Mesenchymal stem cell (in vitro differentiated cells and primary cell): ENCODE measurements around the gene BFAR.

Source experiments
- DNase-seq: peaks from one replicate; pipeline ENCODE4 v3.0.0-alpha.2; 2013
- H2AFZ ChIP-seq: one replicate; pipeline ENCODE4 v1.6.1; 2013; ENCODE audit warnings: low read depth, mild to moderate bottlenecking, control low read depth, inconsistent platforms, low read length, moderate library complexity
- H2AK5ac ChIP-seq: 2 replicates; pipeline ENCODE4 v1.6.1; 2013; ENCODE audit warnings: low read length, moderate library complexity, mild to moderate bottlenecking, inconsistent platforms; ENCODE audit not compliant: severe bottlenecking
- H2BK120ac ChIP-seq: one replicate; pipeline ENCODE4 v1.6.1; 2013; ENCODE audit warnings: low read depth, mild to moderate bottlenecking, inconsistent platforms, low read length, moderate library complexity
- H2BK12ac ChIP-seq, 2 experiments: one replicate each; pipeline ENCODE4 v1.6.1; 2013; ENCODE audit warnings: inconsistent platforms in 2 of 2, low read length in 2 of 2, mild to moderate bottlenecking in 2 of 2, moderate library complexity in 2 of 2, control low read depth in 1 of 2
- H2BK15ac ChIP-seq: one replicate; pipeline ENCODE4 v1.6.1; 2013; ENCODE audit warnings: mild to moderate bottlenecking, low read depth, inconsistent platforms; ENCODE audit not compliant: poor library complexity, severe bottlenecking
- H2BK5ac ChIP-seq: 2 replicates; pipeline ENCODE4 v1.6.1; 2013; ENCODE audit warnings: low read depth, mild to moderate bottlenecking, low read length, control low read depth, inconsistent platforms; ENCODE audit not compliant: poor library complexity, severe bottlenecking
- H3K14ac ChIP-seq, 2 experiments: one replicate each; pipeline ENCODE4 v1.6.1; 2013; ENCODE audit warnings: inconsistent platforms in 2 of 2, low read length in 2 of 2, control low read depth in 1 of 2, mild to moderate bottlenecking in 1 of 2, moderate library complexity in 1 of 2
- H3K18ac ChIP-seq, 2 experiments: one replicate each; pipeline ENCODE4 v1.6.1; 2013; ENCODE audit warnings: inconsistent platforms in 2 of 2, low read length in 2 of 2, control low read depth in 1 of 2, low read depth in 1 of 2, mild to moderate bottlenecking in 1 of 2
- H3K23ac ChIP-seq, 2 experiments: one replicate each; pipeline ENCODE4 v1.6.1; 2013; ENCODE audit warnings: inconsistent platforms in 2 of 2, low read length in 2 of 2, mild to moderate bottlenecking in 2 of 2, moderate library complexity in 2 of 2, control low read depth in 1 of 2
- H3K27ac ChIP-seq: 2 replicates; pipeline ENCODE4 v1.5.1; 2013; ENCODE audit warnings: mild to moderate bottlenecking, moderate library complexity, low read length, control low read depth, inconsistent platforms; ENCODE audit not compliant: poor library complexity, severe bottlenecking
- H3K27me3 ChIP-seq, 2 experiments: 2 replicates each; pipeline versions ENCODE4 v1.6.1 to v1.7.0; 2013; ENCODE audit warnings: low read length in 2 of 2, mild to moderate bottlenecking in 2 of 2, moderate library complexity in 2 of 2, control low read depth in 1 of 2, inconsistent platforms in 1 of 2; ENCODE audit not compliant: control insufficient read depth in 1 of 2, insufficient read depth in 1 of 2
- H3K36me3 ChIP-seq, 2 experiments: 2 replicates each; pipeline versions ENCODE4 v1.6.1 to v1.7.0; 2013; ENCODE audit warnings: low read length in 2 of 2, control low read depth in 1 of 2, inconsistent platforms in 1 of 2, low read depth in 1 of 2, mild to moderate bottlenecking in 1 of 2; ENCODE audit not compliant: insufficient read depth in 2 of 2, control insufficient read depth in 1 of 2
- H3K4ac ChIP-seq, 2 experiments: one replicate each; pipeline ENCODE4 v1.6.1; 2013; ENCODE audit warnings: inconsistent platforms in 2 of 2, low read length in 2 of 2, mild to moderate bottlenecking in 2 of 2, moderate library complexity in 2 of 2, control low read depth in 1 of 2, low read depth in 1 of 2
- H3K4me1 ChIP-seq: 2 replicates; pipeline ENCODE4 v1.6.1; 2013; ENCODE audit warnings: low read depth, low read length, control low read depth; ENCODE audit not compliant: control insufficient read depth, insufficient read depth
- H3K4me2 ChIP-seq: 2 replicates; pipeline ENCODE4 v1.6.1; 2013; ENCODE audit warnings: low read length, mild to moderate bottlenecking, inconsistent platforms; ENCODE audit not compliant: poor library complexity, severe bottlenecking
- H3K4me3 ChIP-seq, 2 experiments: 2 replicates each; pipeline versions ENCODE4 v1.5.1 to v1.7.0; 2013; ENCODE audit warnings: low read length in 2 of 2, mild to moderate bottlenecking in 2 of 2, control low read depth in 1 of 2, low read depth in 1 of 2; ENCODE audit not compliant: insufficient read depth in 1 of 2
- H3K79me1 ChIP-seq: replicated peaks from 2 replicates; pipeline ENCODE4 v1.6.1; 2013; ENCODE audit warnings: mild to moderate bottlenecking, control low read depth, low read length, inconsistent platforms; ENCODE audit not compliant: poor library complexity, severe bottlenecking
- H3K9ac ChIP-seq: 2 replicates; pipeline ENCODE4 v1.7.0; 2013; ENCODE audit warnings: mild to moderate bottlenecking, low read length, moderate library complexity
- H3K9me3 ChIP-seq: 2 replicates; pipeline ENCODE4 v1.7.0; 2013; ENCODE audit warnings: mild to moderate bottlenecking, low read length; ENCODE audit not compliant: control insufficient read depth
- H4K8ac ChIP-seq: one replicate; pipeline ENCODE4 v1.6.1; 2013; ENCODE audit warnings: inconsistent platforms, mild to moderate bottlenecking, low read length, moderate library complexity
- H4K91ac ChIP-seq: one replicate; pipeline ENCODE4 v1.6.1; 2013; ENCODE audit warnings: mild to moderate bottlenecking, low read length, inconsistent platforms
- WGBS: methylation state at CpG from one replicate; pipeline ENCODE4 v1.1.7; 2013; ENCODE audit warnings: mixed read lengths; 5-methylcytosine and 5-hydroxymethylcytosine counted together

Gene BFAR

GRCh38 chr16:14641206-14641605 is 8.5 kb downstream of the BFAR start:
- H3K23ac ChIP-seq, result no peak overlapping the region
- no peak overlapping the region for H3K9ac ChIP-seq
- H2AK5ac ChIP-seq, result no peak overlapping the region
- no peak for DNase-seq
- H3K4ac ChIP-seq, result no peak overlapping the region
- H2BK15ac ChIP-seq, result no peak overlapping the region
- H2AFZ ChIP-seq, result no peak overlapping the region
- no peak overlapping the region for H3K4me3 ChIP-seq
- H3K27ac ChIP-seq, result no peak overlapping the region
- H2BK5ac ChIP-seq, result no peak overlapping the region
- H3K4me2 ChIP-seq, result no peak overlapping the region
- H3K9me3 ChIP-seq, result no peaks in the 10 kb centered on the region
- H3K4me1 ChIP-seq, result peaks cover 7% of the 10 kb centered on the region
- H3K36me3 ChIP-seq, result peaks cover 26 to 66% of the 10 kb centered on the region in 2 experiments
- no peak overlapping the region for H3K14ac ChIP-seq
- no peaks in the 10 kb centered on the region for H3K27me3 ChIP-seq
- no peak overlapping the region for H2BK12ac ChIP-seq
- no peak overlapping the region for H3K18ac ChIP-seq
- H4K91ac ChIP-seq, result no peak overlapping the region
- WGBS, result 95% methylated on average over 8 of the region's 8 CpGs
- H4K8ac ChIP-seq, result no peak overlapping the region
- peaks cover 9% of the 10 kb centered on the region for H3K79me1 ChIP-seq
- H2BK120ac ChIP-seq, result no peak overlapping the region

- Histone ChIP-seq H3K27me3 (no peaks in the 10 kb centered on the region), H2BK5ac (no peak overlapping the region), H3K9me3 (no peaks in the 10 kb centered on the region), H4K91ac (no peak overlapping the region), H2BK12ac (no peak overlapping the region), H3K79me1 (peaks cover 9% of the 10 kb centered on the region), H2AK5ac (no peak overlapping the region), H3K4ac (no peak overlapping the region), H3K23ac (no peak overlapping the region), H3K18ac (no peak overlapping the region), H4K8ac (no peak overlapping the region), H3K4me1 (peaks cover 7% of the 10 kb centered on the region), H3K27ac (no peak overlapping the region), H3K9ac (no peak overlapping the region), H2AFZ (no peak overlapping the region), H3K4me3 (no peak overlapping the region), H3K36me3 (peaks cover 33 to 72% of the 10 kb centered on the region in 2 experiments), H2BK15ac (no peak overlapping the region), H2BK120ac (no peak overlapping the region), H3K14ac (no peak overlapping the region), H3K4me2 (no peak overlapping the region)
- peak; percentile 5 for DNase-seq
- WGBS, result 93% methylated on average over 7 of the region's 7 CpGs
These were observed 9.2 kb downstream of the BFAR start for GRCh38 chr16:14641926-14642325.

- H3K9me3 ChIP-seq, result no peaks in the 10 kb centered on the region
- H3K9ac ChIP-seq, result no peak overlapping the region
- WGBS, result 97% methylated on average over 10 of the region's 10 CpGs
- no peak overlapping the region for H3K27ac ChIP-seq
- no peak overlapping the region for H2AFZ ChIP-seq
- H3K18ac ChIP-seq, result no peak overlapping the region
- H4K91ac ChIP-seq, result no peak overlapping the region
- no peak overlapping the region for H3K23ac ChIP-seq
- no peak overlapping the region for H2BK12ac ChIP-seq
- H3K4me3 ChIP-seq, result no peak overlapping the region
- no peak overlapping the region for H3K4me2 ChIP-seq
- H2AK5ac ChIP-seq, result no peak overlapping the region
- H3K36me3 ChIP-seq, result peaks cover 62 to 85% of the 10 kb centered on the region in 2 experiments
- H3K4me1 ChIP-seq, result no peaks in the 10 kb centered on the region
- H2BK120ac ChIP-seq, result no peak overlapping the region
- H3K4ac ChIP-seq, result no peak overlapping the region
- H3K79me1 ChIP-seq, result peaks cover 29% of the 10 kb centered on the region
- H2BK15ac ChIP-seq, result no peak overlapping the region
- H4K8ac ChIP-seq, result no peak overlapping the region
- no peak for DNase-seq
- H3K27me3 ChIP-seq, result no peaks in the 10 kb centered on the region
- H2BK5ac ChIP-seq, result no peak overlapping the region
- H3K14ac ChIP-seq, result no peak overlapping the region
These were observed 17.1 kb downstream of the BFAR start for GRCh38 chr16:14649816-14650215.

DNA sequence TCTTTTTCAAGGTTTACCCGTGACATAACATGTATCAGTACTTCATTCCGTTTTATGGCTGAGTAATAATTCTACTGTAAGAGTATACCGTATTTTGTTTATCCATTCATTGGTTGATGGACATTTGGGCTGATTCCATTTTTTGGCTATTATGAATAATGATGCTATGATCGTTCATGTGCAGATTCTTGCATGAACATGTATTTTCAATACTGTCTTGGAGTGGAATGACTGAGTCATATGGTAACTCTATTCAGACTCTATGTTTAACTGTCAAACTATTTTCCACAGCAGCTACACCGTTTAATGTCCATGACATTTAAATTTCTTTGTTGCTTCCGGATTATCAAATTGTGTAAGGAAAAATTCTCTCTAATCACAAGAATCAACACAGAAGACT is 17.9 kb downstream of the BFAR start:
- no peak overlapping the region for H3K14ac ChIP-seq
- no peak overlapping the region for H3K18ac ChIP-seq
- no peaks in the 10 kb centered on the region for H3K4me1 ChIP-seq
- no peak overlapping the region for H3K4me3 ChIP-seq
- no peak overlapping the region for H3K23ac ChIP-seq
- H3K9ac ChIP-seq, result no peak overlapping the region
- H2BK15ac ChIP-seq, result no peak overlapping the region
- H3K9me3 ChIP-seq, result no peaks in the 10 kb centered on the region
- WGBS, result 97% methylated on average over 6 of the region's 6 CpGs
- H2AK5ac ChIP-seq, result no peak overlapping the region
- H2BK120ac ChIP-seq, result no peak overlapping the region
- no peak overlapping the region for H2BK12ac ChIP-seq
- no peak overlapping the region for H3K4ac ChIP-seq
- H3K27me3 ChIP-seq, result no peaks in the 10 kb centered on the region
- H3K4me2 ChIP-seq, result no peak overlapping the region
- peaks cover 64 to 83% of the 10 kb centered on the region in 2 experiments for H3K36me3 ChIP-seq
- no peak overlapping the region for H4K91ac ChIP-seq
- no peak overlapping the region for H4K8ac ChIP-seq
- H3K27ac ChIP-seq, result no peak overlapping the region
- H2BK5ac ChIP-seq, result no peak overlapping the region
- H3K79me1 ChIP-seq, result peaks cover 30% of the 10 kb centered on the region
- no peak for DNase-seq
- H2AFZ ChIP-seq, result no peak overlapping the region
